GM12872 (cell line): ENCODE data around the gene ICE1.

Source experiments
- CTCF ChIP-seq: IDR thresholded peaks from 3 replicates; pipeline ENCODE4 v1.5.1; 2011; ENCODE audit warnings: low read depth, mild to moderate bottlenecking, low read length, moderate library complexity; ENCODE audit not compliant: insufficient read depth

Gene ICE1

GRCh38 chr5:5523066-5523505, 100.6 kb downstream of the ICE1 start:
- TF ChIP-seq CTCF, result no peak

GRCh38 chr5:5524327-5524726, 101.8 kb downstream of the ICE1 start:
- no peak for TF ChIP-seq CTCF

GRCh38 chr5:5531371-5531770, 108.9 kb downstream of the ICE1 start:
- no peak for TF ChIP-seq CTCF

GRCh38 chr5:5532306-5533076, 110.0 kb downstream of the ICE1 start:
- TF ChIP-seq CTCF, result no peak

- TF ChIP-seq CTCF, result no peak
Measured at GRCh38 chr5:5533927-5534326, 111.5 kb downstream of the ICE1 start.

GRCh38 chr5:5534333-5534732, 111.9 kb downstream of the ICE1 start:
- TF ChIP-seq CTCF, result no peak

- no peak for TF ChIP-seq CTCF
Measured at GRCh38 chr5:5536871-5537270, 114.4 kb downstream of the ICE1 start.
